ENCODE results near the gene COPS6. TPM values are rescaled to one million over a fixed set of nuclear protein-coding genes. Genes with fewer than 3 reads are reported as not detected.

Gene COPS6
- total and polyA plus RNA-seq, 2 donors (not counting 1 experiment from before 2014, with no cell fraction given), result 76.5 to 79.6 TPM

DNA sequence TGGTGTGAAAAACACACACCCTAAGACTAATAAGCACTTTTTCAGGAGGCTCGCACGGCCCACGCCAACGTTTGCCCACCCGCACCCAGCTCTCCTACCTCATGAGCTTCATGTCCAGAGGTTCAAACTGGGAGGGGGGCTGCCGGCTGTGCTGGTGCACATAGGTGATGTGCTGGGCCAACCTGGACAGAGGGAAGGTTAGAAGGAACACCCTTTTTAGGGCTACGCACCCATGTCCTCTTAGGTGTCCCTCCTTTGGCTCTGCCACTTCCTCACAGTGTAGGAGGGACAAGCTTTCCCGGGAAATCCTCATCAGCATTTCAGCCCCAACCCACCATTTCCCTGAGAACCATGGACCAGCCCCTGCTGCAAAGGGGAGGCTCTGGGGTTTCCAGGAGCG lies 6.5 kb downstream of the COPS6 start:
- intact Hi-C loops (cut with micrococcal nuclease), result no loop called here
- POLR2A ChIA-PET, result interaction anchor here (0.5 kb wide), 1 partner anchor 990 kb away, joined by 8 read pairs; the partner anchor contains the start of gene TRIM56

DNA sequence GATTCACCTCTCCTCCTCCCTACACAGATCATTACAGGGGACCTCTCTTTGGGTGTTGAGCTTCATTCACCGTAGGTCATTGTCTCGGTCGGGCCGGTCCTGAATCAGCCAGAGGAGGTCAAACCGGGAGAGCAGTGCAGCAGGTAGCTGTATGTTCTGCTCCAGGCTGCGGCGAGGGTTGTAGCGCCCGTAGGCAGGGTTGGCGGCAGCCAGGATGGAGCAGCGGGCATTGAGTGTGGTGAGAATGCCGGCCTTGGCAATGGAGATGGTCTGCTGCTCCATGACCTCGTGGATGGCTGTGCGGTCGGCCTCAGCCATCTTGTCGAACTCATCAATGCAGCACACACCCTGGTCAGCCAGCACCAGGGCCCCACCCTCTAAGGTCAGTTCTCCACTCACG lies 6.9 kb downstream of the COPS6 start:
- Histone ChIP-seq H2AFZ (ENCODE audit: insufficient read depth, low read depth, low read length, poor library complexity, severe bottlenecking) (no peak overlapping the region), H3K4me1 (ENCODE audit: control insufficient read depth in 2 of 2, insufficient read depth in 2 of 2, low read length in 2 of 2) (peaks cover 10 to 15% of the 10 kb centered on the region in 2 donors), H3K79me2 (ENCODE audit: control insufficient read depth, insufficient read depth, low read length) (peaks cover 36% of the 10 kb centered on the region), H3K4me3 (ENCODE audit: control extremely low read depth in 1 of 5, extremely low read depth in 1 of 5, insufficient read depth in 1 of 5, low read depth in 2 of 5, low read length in 4 of 5) (no peak overlapping the region), H3K27me3 (replicated peaks in 1 of 4; ENCODE audit: control extremely low read depth in 1 of 4, control insufficient read depth in 3 of 4, insufficient read depth in 4 of 4, low read length in 3 of 4) (no peaks in the 10 kb centered on the region), H3K36me3 (replicated peaks in 1 of 2; ENCODE audit: control extremely low read depth in 1 of 2, control insufficient read depth in 1 of 2, extremely low read depth in 1 of 2, insufficient read depth in 2 of 2, low read length in 1 of 2) (peaks cover 2 to 86% of the 10 kb centered on the region in 2 experiments), H3K9me3 (ENCODE audit: control extremely low read depth in 1 of 3, control insufficient read depth in 2 of 3, insufficient read depth in 1 of 3, low read length in 2 of 3) (no peaks in the 10 kb centered on the region), H3K27ac (ENCODE audit: low read length in 2 of 2) (no peak overlapping the region), H3K4me2 (replicated peaks; ENCODE audit: low read depth, low read length, poor library complexity, severe bottlenecking) (no peak overlapping the region), H4K20me1 (ENCODE audit: control insufficient read depth, insufficient read depth, low read length, poor library complexity, severe bottlenecking) (peaks cover 49% of the 10 kb centered on the region), H3K9ac (ENCODE audit: low read length) (no peak overlapping the region)
- no peaks in the 10 kb centered on the region for H3K27me3 Mint-ChIP-seq
- CTCF ChIA-PET, result no interaction called here
- POLR2A ChIA-PET, result interaction anchor here (0.6 kb wide), 1 partner anchor 1216 kb away, joined by 7 read pairs; no protein-coding TSS in a partner anchor
- WGBS (ENCODE audit: insufficient coverage), result 98% methylated on average over 15 of the region's 17 CpGs
- intact Hi-C loops (cut with micrococcal nuclease), result no loop called here
- H3K4me1 Mint-ChIP-seq, result peaks cover 29% of the 10 kb centered on the region
- H3K9me3 Mint-ChIP-seq (ENCODE audit: insufficient read depth), result no peaks in the 10 kb centered on the region
- no peak for TF ChIP-seq EZH2 (IDR thresholded peaks at IDR 0.05; ENCODE audit: borderline replicate concordance, insufficient read depth, low read depth, low read length, poor library complexity, severe bottlenecking)
- TF ChIP-seq, protein P1, sequence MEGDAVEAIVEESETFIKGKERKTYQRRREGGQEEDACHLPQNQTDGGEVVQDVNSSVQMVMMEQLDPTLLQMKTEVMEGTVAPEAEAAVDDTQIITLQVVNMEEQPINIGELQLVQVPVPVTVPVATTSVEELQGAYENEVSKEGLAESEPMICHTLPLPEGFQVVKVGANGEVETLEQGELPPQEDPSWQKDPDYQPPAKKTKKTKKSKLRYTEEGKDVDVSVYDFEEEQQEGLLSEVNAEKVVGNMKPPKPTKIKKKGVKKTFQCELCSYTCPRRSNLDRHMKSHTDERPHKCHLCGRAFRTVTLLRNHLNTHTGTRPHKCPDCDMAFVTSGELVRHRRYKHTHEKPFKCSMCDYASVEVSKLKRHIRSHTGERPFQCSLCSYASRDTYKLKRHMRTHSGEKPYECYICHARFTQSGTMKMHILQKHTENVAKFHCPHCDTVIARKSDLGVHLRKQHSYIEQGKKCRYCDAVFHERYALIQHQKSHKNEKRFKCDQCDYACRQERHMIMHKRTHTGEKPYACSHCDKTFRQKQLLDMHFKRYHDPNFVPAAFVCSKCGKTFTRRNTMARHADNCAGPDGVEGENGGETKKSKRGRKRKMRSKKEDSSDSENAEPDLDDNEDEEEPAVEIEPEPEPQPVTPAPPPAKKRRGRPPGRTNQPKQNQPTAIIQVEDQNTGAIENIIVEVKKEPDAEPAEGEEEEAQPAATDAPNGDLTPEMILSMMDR (IDR thresholded peaks at IDR 0.05), result no peak
- no peak for DNase-seq
- no peak overlapping the region for H3K4me3 Mint-ChIP-seq
- peak overlapping the region; percentile 10 for H3K27ac Mint-ChIP-seq
- no peak for ATAC-seq (ENCODE audit: low read depth)

More for the DNA sequence above, 6.5 kb downstream of the COPS6 start:
- no peak overlapping the region for H3K27ac Mint-ChIP-seq
- no peak overlapping the region for H3K4me3 ChIP-seq (ENCODE audit: control extremely low read depth in 1 of 5, extremely low read depth in 1 of 5, insufficient read depth in 1 of 5, low read depth in 2 of 5, low read length in 4 of 5)
- no peak overlapping the region for H2AFZ ChIP-seq (ENCODE audit: insufficient read depth, low read depth, low read length, poor library complexity, severe bottlenecking)
- CTCF ChIA-PET, result no interaction called here
- peaks cover 2 to 89% of the 10 kb centered on the region in 2 experiments for H3K36me3 ChIP-seq (replicated peaks in 1 of 2; ENCODE audit: control extremely low read depth in 1 of 2, control insufficient read depth in 1 of 2, extremely low read depth in 1 of 2, insufficient read depth in 2 of 2, low read length in 1 of 2)
- H3K79me2 ChIP-seq (ENCODE audit: control insufficient read depth, insufficient read depth, low read length), result peaks cover 35% of the 10 kb centered on the region
- no peaks in the 10 kb centered on the region for H3K27me3 Mint-ChIP-seq
- H3K9me3 ChIP-seq (ENCODE audit: control extremely low read depth in 1 of 3, control insufficient read depth in 2 of 3, insufficient read depth in 1 of 3, low read length in 2 of 3), result no peaks in the 10 kb centered on the region
- ATAC-seq (ENCODE audit: low read depth) (no peak), DNase-seq (no peak)
- no peak overlapping the region for H3K9ac ChIP-seq (ENCODE audit: low read length)
- H3K4me3 Mint-ChIP-seq, result no peak overlapping the region
- H3K27me3 ChIP-seq (replicated peaks in 1 of 4; ENCODE audit: control extremely low read depth in 1 of 4, control insufficient read depth in 3 of 4, insufficient read depth in 4 of 4, low read length in 3 of 4), result no peaks in the 10 kb centered on the region
- H3K4me1 ChIP-seq (ENCODE audit: control insufficient read depth in 2 of 2, insufficient read depth in 2 of 2, low read length in 2 of 2), result peaks cover 10 to 15% of the 10 kb centered on the region in 2 donors
- H3K4me1 Mint-ChIP-seq, result peaks cover 29% of the 10 kb centered on the region
- H3K9me3 Mint-ChIP-seq (ENCODE audit: insufficient read depth), result no peaks in the 10 kb centered on the region
- TF ChIP-seq EZH2 (IDR thresholded peaks at IDR 0.05; ENCODE audit: borderline replicate concordance, insufficient read depth, low read depth, low read length, poor library complexity, severe bottlenecking), result no peak
- TF ChIP-seq, protein P1 (IDR thresholded peaks at IDR 0.05), result no peak
- H3K27ac ChIP-seq (ENCODE audit: low read length in 2 of 2), result no peak overlapping the region
- 100% methylated on average over 3 of the region's 9 CpGs for WGBS (ENCODE audit: insufficient coverage)
- H3K4me2 ChIP-seq (replicated peaks; ENCODE audit: low read depth, low read length, poor library complexity, severe bottlenecking), result no peak overlapping the region
- peaks cover 49% of the 10 kb centered on the region for H4K20me1 ChIP-seq (ENCODE audit: control insufficient read depth, insufficient read depth, low read length, poor library complexity, severe bottlenecking)
